Body of pancreas (tissue), 4 donors: Measurements from ENCODE around the gene PRMT7.

Source experiments
- POLR2A ChIP-seq, 3 donors: fragments of 450-650 bp; IDR thresholded peaks; one replicate each; pipeline ENCODE4 v1.6.1; 2016; ENCODE audit warnings: antibody characterized with exemption in 3 of 3, mild to moderate bottlenecking in 2 of 3
- TF ChIP-seq, protein P1 (sequence below), 7 experiments: fragments of 450-650 bp in 4 of 7; fragments of 200-600 bp in 3 of 7; sonication (generic) in 3 of 7; IDR thresholded peaks; one replicate each; pipeline ENCODE4 v1.5.1; 2016 to 2019; ENCODE audit warnings: antibody characterized with exemption in 7 of 7

DNA sequence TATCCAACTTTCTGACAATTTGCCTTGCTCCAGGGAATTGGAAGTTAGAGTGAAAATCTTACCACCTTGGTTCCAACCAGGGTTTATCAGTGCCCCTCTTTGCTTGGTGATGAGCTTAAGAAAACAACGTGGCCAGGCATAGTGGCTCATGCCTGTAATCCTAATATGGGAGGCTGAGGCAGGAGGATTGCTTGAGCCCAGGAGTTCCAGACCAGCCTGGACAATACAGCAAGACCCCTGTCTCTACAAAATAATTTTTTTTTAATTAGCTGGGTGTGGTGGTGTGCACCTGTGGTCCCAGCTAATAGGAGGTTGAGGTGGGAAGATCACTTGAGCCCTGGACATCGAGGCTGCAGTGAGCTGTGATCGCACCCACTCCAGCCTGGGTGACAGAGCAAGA, 25.1 kb upstream of the PRMT7 start:
- TF ChIP-seq, protein P1, sequence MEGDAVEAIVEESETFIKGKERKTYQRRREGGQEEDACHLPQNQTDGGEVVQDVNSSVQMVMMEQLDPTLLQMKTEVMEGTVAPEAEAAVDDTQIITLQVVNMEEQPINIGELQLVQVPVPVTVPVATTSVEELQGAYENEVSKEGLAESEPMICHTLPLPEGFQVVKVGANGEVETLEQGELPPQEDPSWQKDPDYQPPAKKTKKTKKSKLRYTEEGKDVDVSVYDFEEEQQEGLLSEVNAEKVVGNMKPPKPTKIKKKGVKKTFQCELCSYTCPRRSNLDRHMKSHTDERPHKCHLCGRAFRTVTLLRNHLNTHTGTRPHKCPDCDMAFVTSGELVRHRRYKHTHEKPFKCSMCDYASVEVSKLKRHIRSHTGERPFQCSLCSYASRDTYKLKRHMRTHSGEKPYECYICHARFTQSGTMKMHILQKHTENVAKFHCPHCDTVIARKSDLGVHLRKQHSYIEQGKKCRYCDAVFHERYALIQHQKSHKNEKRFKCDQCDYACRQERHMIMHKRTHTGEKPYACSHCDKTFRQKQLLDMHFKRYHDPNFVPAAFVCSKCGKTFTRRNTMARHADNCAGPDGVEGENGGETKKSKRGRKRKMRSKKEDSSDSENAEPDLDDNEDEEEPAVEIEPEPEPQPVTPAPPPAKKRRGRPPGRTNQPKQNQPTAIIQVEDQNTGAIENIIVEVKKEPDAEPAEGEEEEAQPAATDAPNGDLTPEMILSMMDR (IDR thresholded peaks at IDR 0.05): no peak
- TF ChIP-seq POLR2A (IDR thresholded peaks at IDR 0.05): no peak
